K562 (cell line): Measurements from ENCODE around the gene IL20RB. TPM values are rescaled to one million over a fixed set of nuclear protein-coding genes. Genes with fewer than 3 reads are reported as not detected.

ENCODE experiments used
- EGR1 ChIP-seq: fragments of 450-650 bp; conservative IDR thresholded peaks from 2 replicates; pipeline ENCODE4 v1.6.1; 2017; ENCODE audit warnings: mild to moderate bottlenecking
- FOXP1 ChIP-seq: sonication (generic); formaldehyde crosslinking; IDR thresholded peaks from 2 replicates; pipeline ENCODE4 v1.8.0; 2022; ENCODE audit warnings: mild to moderate bottlenecking, missing genetic modification reagents
- HOXB6 ChIP-seq: fragments of 250-450 bp; sonication (Bioruptor Pico); IDR thresholded peaks from 2 replicates; pipeline ENCODE4 v1.5.1; 2022; ENCODE audit warnings: mild to moderate bottlenecking, borderline replicate concordance
- L3MBTL2 ChIP-seq: fragments of 450-650 bp; IDR thresholded peaks from 2 replicates; pipeline ENCODE4 v1.6.1; 2016; ENCODE audit warnings: mild to moderate bottlenecking, moderate library complexity
- MEIS2 ChIP-seq: fragments of 450-650 bp; IDR thresholded peaks from 2 replicates; pipeline ENCODE4 v1.6.1; 2014; ENCODE audit warnings: mild to moderate bottlenecking; ENCODE audit not compliant: partially characterized antibody
- MYBL2 ChIP-seq, 2 experiments: fragments of 450-650 bp in 1 of 2; sonication (generic) in 1 of 2; formaldehyde crosslinking in 1 of 2; IDR thresholded peaks; 2 replicates each; pipeline versions ENCODE4 v1.6.1 to v1.8.1; 2017 to 2022; ENCODE audit warnings: borderline replicate concordance in 1 of 2, inconsistent platforms in 1 of 2, low read depth in 1 of 2, mild to moderate bottlenecking in 1 of 2, missing genetic modification reagents in 1 of 2, moderate library complexity in 1 of 2
- NR2C2 ChIP-seq, 2 experiments: fragments of 200-800 bp in 1 of 2; sonication (Bioruptor generic) in 1 of 2; sonication (generic) in 1 of 2; formaldehyde crosslinking in 1 of 2; IDR thresholded peaks; 2 replicates each; pipeline versions ENCODE4 v1.6.1 to v1.8.0; 2016 to 2022; ENCODE audit warnings: mild to moderate bottlenecking in 1 of 2, missing compliant biosample characterization in 1 of 2, missing genetic modification characterization in 1 of 2, missing genetic modification reagents in 1 of 2
- RAD21 ChIP-seq, 2 experiments: fragments of 250-450 bp in 1 of 2; fragments of 450-650 bp in 1 of 2; sonication (Bioruptor Pico) in 1 of 2; formaldehyde crosslinking in 1 of 2; IDR thresholded peaks in 1 of 2; conservative IDR thresholded peaks in 1 of 2; 2 replicates each; pipeline versions ENCODE4 v1.4.0 to v1.8.0; 2020 to 2022; ENCODE audit warnings: mild to moderate bottlenecking in 2 of 2, moderate library complexity in 1 of 2
- RFX7 ChIP-seq: fragments of 250-450 bp; sonication (Bioruptor Pico); IDR thresholded peaks from 2 replicates; pipeline ENCODE4 v1.5.1; 2021; ENCODE audit warnings: mild to moderate bottlenecking
- RHOXF2B ChIP-seq: fragments of 250-450 bp; sonication (Bioruptor Pico); conservative IDR thresholded peaks from 2 replicates; pipeline ENCODE4 v1.5.1; 2021
- XRCC5 ChIP-seq: fragments of 200-400 bp; formaldehyde crosslinking; IDR thresholded peaks from 2 replicates; pipeline ENCODE4 v1.6.1; 2017; ENCODE audit warnings: low read depth, mild to moderate bottlenecking, low read length
- polyA plus RNA-seq, 8 experiments: library from polyadenylated mRNA; depleted of rRNA in 4 of 8; stranded (reverse) in 5 of 8; unstranded in 3 of 8; fragments of >200 nt; fragmentation: Nextera tagmentation in 2 of 8; fragmentation: Illumina TruSeq in 1 of 8; extraction: Ambion mirVana in 2 of 8; extraction: Trizol in 1 of 8; gene quantifications; 2 replicates each; pipeline versions ENCODE4 v1.2.1 to v1.2.3, GENCODE V29; 2011 to 2014; ENCODE audit warnings: inconsistent platforms in 1 of 8, missing spikeins in 1 of 8
- total RNA-seq, 7 experiments: library from RNA; depleted of rRNA in 6 of 7; stranded (reverse); fragments of >200 nt in 6 of 7; fragmentation: Illumina TruSeq in 2 of 7; extraction: Trizol in 2 of 7; gene quantifications; 2 replicates each; pipeline versions ENCODE4 v1.2.1 to v1.2.3, GENCODE V29; 2011 to 2021; ENCODE audit warnings: low replicate concordance in 1 of 7
- TF ChIP-seq, protein P1 (sequence below): fragments of 150-350 bp; IDR thresholded peaks from 2 replicates; pipeline ENCODE4 v1.6.1; 2014; ENCODE audit warnings: low read depth, mild to moderate bottlenecking, low read length, borderline replicate concordance
- TF ChIP-seq, protein P2 (sequence below): fragments of 250-450 bp; sonication (Bioruptor Pico); IDR thresholded peaks from 2 replicates; pipeline ENCODE4 v1.5.1; 2021; ENCODE audit warnings: mild to moderate bottlenecking
- TF ChIP-seq, protein P3 (sequence below): fragments of 250-450 bp; sonication (Bioruptor Pico); IDR thresholded peaks from 2 replicates; pipeline ENCODE4 v1.8.0; 2021; ENCODE audit warnings: moderate library complexity, mild to moderate bottlenecking, inconsistent platforms
- TF ChIP-seq, protein P4 (sequence below), 2 experiments: IDR thresholded peaks; 2 replicates each; pipeline ENCODE4 v1.6.1; 2011; ENCODE audit warnings: borderline replicate concordance in 1 of 2, control low read depth in 1 of 2, low read depth in 1 of 2, low read length in 1 of 2, mild to moderate bottlenecking in 1 of 2, mixed read lengths in 1 of 2, moderate library complexity in 1 of 2; ENCODE audit not compliant: insufficient read depth in 1 of 2, insufficient read length in 1 of 2, poor library complexity in 1 of 2, severe bottlenecking in 1 of 2; ENCODE audit errors: extremely low read depth in 1 of 2
- TF ChIP-seq, protein P5 (sequence below), 2 experiments: fragments of 250-450 bp in 1 of 2; fragments of 450-650 bp in 1 of 2; sonication (Bioruptor Pico) in 1 of 2; IDR thresholded peaks; 2 replicates each; pipeline versions ENCODE4 v1.6.1 to v1.8.0; 2016 to 2021; ENCODE audit warnings: mild to moderate bottlenecking in 2 of 2, moderate library complexity in 2 of 2, missing compliant biosample characterization in 1 of 2, missing genetic modification characterization in 1 of 2

The IL20RB gene
- total and polyA plus RNA-seq, 9 of the 15 experiments (the other 6 are each of a cell fraction or from before 2014, with no cell fraction given) = 0.77 to 9.9 (median 6.1) TPM

DNA sequence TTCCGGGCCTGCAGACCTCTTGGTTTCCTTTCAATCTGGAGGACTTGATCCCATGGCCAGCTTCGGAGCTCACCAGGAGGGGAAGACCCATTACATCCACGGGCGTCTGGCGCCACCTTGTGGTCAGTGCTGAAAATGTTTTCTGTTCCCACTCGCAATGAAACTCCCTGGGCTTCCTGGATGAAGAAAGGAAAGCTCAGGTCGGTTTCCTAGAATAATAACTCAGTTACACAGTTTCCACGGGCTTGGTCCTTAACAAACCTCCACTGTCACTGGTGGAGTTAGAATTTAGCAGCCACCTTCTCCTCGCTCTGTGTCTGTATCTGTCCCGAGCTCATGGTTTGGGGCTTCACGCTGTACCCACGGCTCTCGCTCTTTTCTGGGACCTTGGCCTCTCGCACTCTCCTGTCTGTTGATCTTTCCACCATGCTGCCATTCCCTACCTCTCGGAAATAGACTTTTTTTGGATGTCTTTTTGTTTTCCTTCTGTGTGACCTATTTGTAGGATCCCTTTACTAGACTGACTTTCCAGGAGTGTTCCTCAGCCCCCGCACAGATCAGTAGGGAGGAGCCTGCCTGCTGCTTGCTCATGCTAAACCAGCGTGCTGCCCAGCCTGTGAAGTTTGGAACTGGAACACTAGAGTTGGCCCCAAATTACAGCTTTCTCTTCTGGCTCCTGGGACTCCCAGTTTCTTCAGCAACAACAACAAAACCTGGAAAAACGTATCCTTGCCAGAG, 56.3 kb downstream of the IL20RB start (continued):
- TF ChIP-seq, protein P1, sequence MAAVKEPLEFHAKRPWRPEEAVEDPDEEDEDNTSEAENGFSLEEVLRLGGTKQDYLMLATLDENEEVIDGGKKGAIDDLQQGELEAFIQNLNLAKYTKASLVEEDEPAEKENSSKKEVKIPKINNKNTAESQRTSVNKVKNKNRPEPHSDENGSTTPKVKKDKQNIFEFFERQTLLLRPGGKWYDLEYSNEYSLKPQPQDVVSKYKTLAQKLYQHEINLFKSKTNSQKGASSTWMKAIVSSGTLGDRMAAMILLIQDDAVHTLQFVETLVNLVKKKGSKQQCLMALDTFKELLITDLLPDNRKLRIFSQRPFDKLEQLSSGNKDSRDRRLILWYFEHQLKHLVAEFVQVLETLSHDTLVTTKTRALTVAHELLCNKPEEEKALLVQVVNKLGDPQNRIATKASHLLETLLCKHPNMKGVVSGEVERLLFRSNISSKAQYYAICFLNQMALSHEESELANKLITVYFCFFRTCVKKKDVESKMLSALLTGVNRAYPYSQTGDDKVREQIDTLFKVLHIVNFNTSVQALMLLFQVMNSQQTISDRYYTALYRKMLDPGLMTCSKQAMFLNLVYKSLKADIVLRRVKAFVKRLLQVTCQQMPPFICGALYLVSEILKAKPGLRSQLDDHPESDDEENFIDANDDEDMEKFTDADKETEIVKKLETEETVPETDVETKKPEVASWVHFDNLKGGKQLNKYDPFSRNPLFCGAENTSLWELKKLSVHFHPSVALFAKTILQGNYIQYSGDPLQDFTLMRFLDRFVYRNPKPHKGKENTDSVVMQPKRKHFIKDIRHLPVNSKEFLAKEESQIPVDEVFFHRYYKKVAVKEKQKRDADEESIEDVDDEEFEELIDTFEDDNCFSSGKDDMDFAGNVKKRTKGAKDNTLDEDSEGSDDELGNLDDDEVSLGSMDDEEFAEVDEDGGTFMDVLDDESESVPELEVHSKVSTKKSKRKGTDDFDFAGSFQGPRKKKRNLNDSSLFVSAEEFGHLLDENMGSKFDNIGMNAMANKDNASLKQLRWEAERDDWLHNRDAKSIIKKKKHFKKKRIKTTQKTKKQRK = no peak
- TF ChIP-seq, protein P2, sequence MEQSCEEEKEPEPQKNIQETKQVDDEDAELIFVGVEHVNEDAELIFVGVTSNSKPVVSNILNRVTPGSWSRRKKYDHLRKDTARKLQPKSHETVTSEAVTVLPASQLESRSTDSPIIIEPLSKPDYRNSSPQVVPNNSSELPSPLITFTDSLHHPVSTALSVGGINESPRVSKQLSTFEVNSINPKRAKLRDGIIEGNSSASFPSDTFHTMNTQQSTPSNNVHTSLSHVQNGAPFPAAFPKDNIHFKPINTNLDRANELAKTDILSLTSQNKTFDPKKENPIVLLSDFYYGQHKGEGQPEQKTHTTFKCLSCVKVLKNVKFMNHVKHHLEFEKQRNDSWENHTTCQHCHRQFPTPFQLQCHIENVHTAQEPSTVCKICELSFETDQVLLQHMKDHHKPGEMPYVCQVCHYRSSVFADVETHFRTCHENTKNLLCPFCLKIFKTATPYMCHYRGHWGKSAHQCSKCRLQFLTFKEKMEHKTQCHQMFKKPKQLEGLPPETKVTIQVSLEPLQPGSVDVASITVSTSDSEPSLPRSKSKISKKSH = no peak
- TF ChIP-seq RFX7 (CRISPR knock-in tag) (no peak), XRCC5 (no peak), L3MBTL2 (peak; percentile 86), NR2C2 (CRISPR knock-in tag; IDR thresholded peaks at IDR 0.05) (no peak), NR2C2 (tag; IDR thresholded peaks at IDR 0.05) (no peak), EGR1 (peak; percentile 64), FOXP1 (CRISPR knock-in tag) (no peak), MYBL2 (IDR thresholded peaks at IDR 0.05; ENCODE audit: low read depth) (no peak), MYBL2 (CRISPR knock-in tag; IDR thresholded peaks at IDR 0.05; ENCODE audit: borderline replicate concordance) (no peak), RHOXF2B (CRISPR knock-in tag) (no peak), HOXB6 (CRISPR knock-in tag) (no peak), MEIS2 (no peak), RAD21 (CRISPR knock-in tag; conservative IDR thresholded peaks at IDR 0.05 in 1 of 2, IDR thresholded peaks at IDR 0.05 in 1 of 2) (peak; percentile 83 to 88)
- TF ChIP-seq, protein P3, sequence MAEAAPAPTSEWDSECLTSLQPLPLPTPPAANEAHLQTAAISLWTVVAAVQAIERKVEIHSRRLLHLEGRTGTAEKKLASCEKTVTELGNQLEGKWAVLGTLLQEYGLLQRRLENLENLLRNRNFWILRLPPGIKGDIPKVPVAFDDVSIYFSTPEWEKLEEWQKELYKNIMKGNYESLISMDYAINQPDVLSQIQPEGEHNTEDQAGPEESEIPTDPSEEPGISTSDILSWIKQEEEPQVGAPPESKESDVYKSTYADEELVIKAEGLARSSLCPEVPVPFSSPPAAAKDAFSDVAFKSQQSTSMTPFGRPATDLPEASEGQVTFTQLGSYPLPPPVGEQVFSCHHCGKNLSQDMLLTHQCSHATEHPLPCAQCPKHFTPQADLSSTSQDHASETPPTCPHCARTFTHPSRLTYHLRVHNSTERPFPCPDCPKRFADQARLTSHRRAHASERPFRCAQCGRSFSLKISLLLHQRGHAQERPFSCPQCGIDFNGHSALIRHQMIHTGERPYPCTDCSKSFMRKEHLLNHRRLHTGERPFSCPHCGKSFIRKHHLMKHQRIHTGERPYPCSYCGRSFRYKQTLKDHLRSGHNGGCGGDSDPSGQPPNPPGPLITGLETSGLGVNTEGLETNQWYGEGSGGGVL = no peak
- TF ChIP-seq, protein P4, sequence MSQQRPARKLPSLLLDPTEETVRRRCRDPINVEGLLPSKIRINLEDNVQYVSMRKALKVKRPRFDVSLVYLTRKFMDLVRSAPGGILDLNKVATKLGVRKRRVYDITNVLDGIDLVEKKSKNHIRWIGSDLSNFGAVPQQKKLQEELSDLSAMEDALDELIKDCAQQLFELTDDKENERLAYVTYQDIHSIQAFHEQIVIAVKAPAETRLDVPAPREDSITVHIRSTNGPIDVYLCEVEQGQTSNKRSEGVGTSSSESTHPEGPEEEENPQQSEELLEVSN (IDR thresholded peaks at IDR 0.05; ENCODE audit: borderline replicate concordance in 1 of 2, extremely low read depth in 1 of 2, insufficient read depth in 1 of 2, insufficient read length in 1 of 2, low read depth in 1 of 2, low read length in 1 of 2, poor library complexity in 1 of 2, severe bottlenecking in 1 of 2) = peak in 1 of 2 experiments; percentile 68
- TF ChIP-seq, protein P5, sequence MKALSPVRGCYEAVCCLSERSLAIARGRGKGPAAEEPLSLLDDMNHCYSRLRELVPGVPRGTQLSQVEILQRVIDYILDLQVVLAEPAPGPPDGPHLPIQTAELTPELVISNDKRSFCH (CRISPR knock-in tag; IDR thresholded peaks at IDR 0.05) = no peak
- TF ChIP-seq, protein P5 (tag; IDR thresholded peaks at IDR 0.05) = 0 out of 2 replicates have a peak, but pooled peaks have one; percentile 13
